Measurements from ENCODE around the gene CDH22. TPM values are rescaled to one million over a fixed set of nuclear protein-coding genes. Genes with fewer than 3 reads are reported as not detected.

Gene CDH22
- total and polyA plus RNA-seq, 4 experiments from 2014 or later, result not detected

- Histone ChIP-seq H3K36me3 (ENCODE audit: insufficient read depth, low read length) (no peaks in the 10 kb centered on the region), H3K4me3 (ENCODE audit: low read length in 2 of 2) (no peak overlapping the region), H3K4me1 (ENCODE audit: insufficient read depth, low read length) (no peaks in the 10 kb centered on the region), H3K27me3 (ENCODE audit: insufficient read depth, low read length) (peaks cover 4% of the 10 kb centered on the region), H3K27ac (ENCODE audit: low read depth, low read length) (no peak overlapping the region), H3K9me3 (ENCODE audit: control insufficient read depth in 1 of 2, low read length in 2 of 2) (no peaks in the 10 kb centered on the region)
- ChIA-PET CTCF (ENCODE audit: partially characterized antibody) (no interaction called here), POLR2A (ENCODE audit: partially characterized antibody) (no interaction called here)
- Mint-ChIP-seq H3K36me3 (no peaks in the 10 kb centered on the region), H3K27ac (peak overlapping the region in 1 of 7 donors; percentile 10), H3K9me3 (peaks cover 0 to 2% (median 0%) of the 10 kb centered on the region in 8 donors), H3K27me3 (peaks cover 27 to 28% of the 10 kb centered on the region in 2 donors), H3K4me1 (peaks cover 0 to 4% (median 0%) of the 10 kb centered on the region in 4 donors), H3K4me3 (no peak overlapping the region)
- DNase-seq, result no peak
- intact Hi-C loops (cut with micrococcal nuclease), result no loop called here
Observed at GRCh38 chr20:46259260-46259859, 48.9 kb downstream of the CDH22 start.

DNA sequence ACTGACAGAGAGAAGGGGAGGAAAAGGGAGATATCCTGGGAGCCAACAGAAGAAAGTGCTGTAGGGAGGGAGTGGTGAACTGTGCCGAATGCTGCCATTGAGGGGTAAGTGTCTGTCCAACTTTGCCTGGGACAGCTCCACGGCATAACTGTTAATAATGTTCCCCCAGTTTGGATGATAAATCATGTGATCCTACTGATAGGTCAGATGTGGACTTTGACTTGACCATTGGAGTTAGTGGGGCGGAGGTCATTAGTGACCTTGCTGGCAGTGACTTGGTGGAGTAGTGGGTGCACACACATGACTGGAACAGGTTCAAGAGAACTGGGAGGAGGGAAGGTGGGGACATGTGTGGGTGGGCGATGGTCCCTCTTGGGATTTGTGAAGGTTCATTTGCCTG lies 50.4 kb downstream of the CDH22 start:
- H3K27me3 Mint-ChIP-seq, result peaks cover 22 to 24% of the 10 kb centered on the region in 2 donors
- POLR2A ChIA-PET (ENCODE audit: partially characterized antibody), result no interaction called here
- Histone ChIP-seq H3K27ac (ENCODE audit: low read depth, low read length) (no peak overlapping the region), H3K4me1 (ENCODE audit: insufficient read depth, low read length) (no peaks in the 10 kb centered on the region), H3K36me3 (ENCODE audit: insufficient read depth, low read length) (no peaks in the 10 kb centered on the region), H3K4me3 (ENCODE audit: low read length in 2 of 2) (no peak overlapping the region), H3K27me3 (ENCODE audit: insufficient read depth, low read length) (peaks cover 11% of the 10 kb centered on the region), H3K9me3 (ENCODE audit: control insufficient read depth in 1 of 2, low read length in 2 of 2) (no peaks in the 10 kb centered on the region)
- H3K9me3 Mint-ChIP-seq, result peaks cover 0 to 2% (median 0%) of the 10 kb centered on the region in 8 donors
- intact Hi-C loops (cut with micrococcal nuclease), result no loop called here
- no peak for DNase-seq
- CTCF ChIA-PET (ENCODE audit: partially characterized antibody), result no interaction called here
- H3K4me3 Mint-ChIP-seq, result no peak overlapping the region
- no peak overlapping the region for H3K27ac Mint-ChIP-seq
- H3K4me1 Mint-ChIP-seq, result peaks cover 0 to 4% (median 0%) of the 10 kb centered on the region in 4 donors
- H3K36me3 Mint-ChIP-seq, result no peaks in the 10 kb centered on the region

DNA sequence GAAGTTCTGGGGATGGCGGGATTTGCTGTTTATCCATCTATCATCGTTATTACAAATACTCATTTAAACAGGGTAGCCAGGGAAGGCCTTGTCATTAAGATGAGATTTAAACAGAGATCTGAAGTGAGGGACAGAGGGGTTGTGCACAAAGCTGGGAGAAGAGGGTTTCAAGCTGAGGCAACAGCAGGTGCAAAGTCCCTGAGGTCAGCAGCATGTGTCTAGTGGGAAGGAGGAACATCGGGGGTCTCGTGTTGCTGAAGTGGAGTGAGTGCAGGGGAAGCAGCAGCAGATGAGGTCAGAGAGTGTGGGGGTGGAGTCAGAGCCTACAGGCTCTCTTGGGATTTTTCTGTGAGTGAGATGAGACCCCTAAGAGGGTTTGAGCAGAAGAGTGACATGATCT lies 52.0 kb downstream of the CDH22 start:
- H3K27ac Mint-ChIP-seq, result no peak overlapping the region
- Histone ChIP-seq H3K4me3 (ENCODE audit: low read length in 2 of 2) (no peak overlapping the region), H3K36me3 (ENCODE audit: insufficient read depth, low read length) (no peaks in the 10 kb centered on the region), H3K9me3 (ENCODE audit: control insufficient read depth in 1 of 2, low read length in 2 of 2) (no peaks in the 10 kb centered on the region), H3K4me1 (ENCODE audit: insufficient read depth, low read length) (no peaks in the 10 kb centered on the region), H3K27me3 (ENCODE audit: insufficient read depth, low read length) (peaks cover 23% of the 10 kb centered on the region), H3K27ac (ENCODE audit: low read depth, low read length) (no peak overlapping the region)
- peaks cover 32 to 35% of the 10 kb centered on the region in 2 donors for H3K27me3 Mint-ChIP-seq
- POLR2A ChIA-PET (ENCODE audit: partially characterized antibody), result no interaction called here
- DNase-seq, result no peak
- peaks cover 0 to 4% (median 0%) of the 10 kb centered on the region in 4 donors for H3K4me1 Mint-ChIP-seq
- H3K9me3 Mint-ChIP-seq, result peaks cover 0 to 2% (median 0%) of the 10 kb centered on the region in 8 donors
- H3K4me3 Mint-ChIP-seq, result no peak overlapping the region
- CTCF ChIA-PET (ENCODE audit: partially characterized antibody), result no interaction called here
- H3K36me3 Mint-ChIP-seq, result no peaks in the 10 kb centered on the region
- intact Hi-C loops (cut with micrococcal nuclease), result no loop called here

GRCh38 chr20:46255440-46256104 lies 52.7 kb downstream of the CDH22 start:
- Histone ChIP-seq H3K9me3 (ENCODE audit: control insufficient read depth in 1 of 2, low read length in 2 of 2) (no peaks in the 10 kb centered on the region), H3K4me3 (ENCODE audit: low read length in 2 of 2) (no peak overlapping the region), H3K27ac (ENCODE audit: low read depth, low read length) (no peak overlapping the region), H3K4me1 (ENCODE audit: insufficient read depth, low read length) (no peaks in the 10 kb centered on the region), H3K36me3 (ENCODE audit: insufficient read depth, low read length) (no peaks in the 10 kb centered on the region), H3K27me3 (ENCODE audit: insufficient read depth, low read length) (peaks cover 24% of the 10 kb centered on the region)
- ChIA-PET CTCF (ENCODE audit: partially characterized antibody) (no interaction called here), POLR2A (ENCODE audit: partially characterized antibody) (no interaction called here)
- peaks cover 34 to 35% of the 10 kb centered on the region in 2 donors for H3K27me3 Mint-ChIP-seq
- intact Hi-C loops (cut with micrococcal nuclease), result no loop called here
- H3K27ac Mint-ChIP-seq, result no peak overlapping the region
- H3K9me3 Mint-ChIP-seq, result peaks cover 0 to 2% (median 0%) of the 10 kb centered on the region in 8 donors
- DNase-seq, result peak in 3 of 5 donors; percentile 16 to 24 (median 22)
- no peaks in the 10 kb centered on the region for H3K36me3 Mint-ChIP-seq
- no peak overlapping the region for H3K4me3 Mint-ChIP-seq
- peaks cover 0 to 4% (median 0%) of the 10 kb centered on the region in 4 donors for H3K4me1 Mint-ChIP-seq

DNA sequence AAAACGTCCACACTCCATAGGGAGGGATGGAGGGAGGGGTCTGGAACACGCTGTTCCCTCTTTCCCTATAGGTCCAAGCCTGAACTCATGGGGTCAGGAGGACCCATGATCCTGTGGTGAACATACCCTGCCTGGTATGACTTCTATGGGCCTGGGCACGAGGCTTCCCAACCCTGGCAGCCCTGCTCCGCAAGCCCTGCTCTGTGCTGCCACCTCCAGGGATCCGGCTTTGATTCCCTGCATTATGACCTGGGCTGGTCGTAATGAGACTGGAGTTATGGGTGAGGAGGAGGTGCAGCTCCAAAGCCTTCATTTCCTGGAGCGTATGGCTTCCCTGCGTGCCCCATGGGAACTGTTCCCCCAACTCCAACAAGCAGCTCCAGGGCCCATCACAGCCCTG lies 54.9 kb downstream of the CDH22 start:
- no peak overlapping the region for H3K27ac ChIP-seq (ENCODE audit: low read depth, low read length)
- no peak overlapping the region for H3K4me3 ChIP-seq (ENCODE audit: low read length in 2 of 2)
- Mint-ChIP-seq H3K36me3 (no peaks in the 10 kb centered on the region), H3K9me3 (no peaks in the 10 kb centered on the region), H3K27ac (no peak overlapping the region), H3K4me3 (no peak overlapping the region), H3K4me1 (peaks cover 0 to 6% (median under 1%) of the 10 kb centered on the region in 4 donors), H3K27me3 (peaks cover 45 to 49% of the 10 kb centered on the region in 2 donors)
- H3K27me3 ChIP-seq (ENCODE audit: insufficient read depth, low read length), result peaks cover 39% of the 10 kb centered on the region
- no peak for DNase-seq
- intact Hi-C loops (cut with micrococcal nuclease), result no loop called here
- ChIA-PET CTCF (ENCODE audit: partially characterized antibody) (no interaction called here), POLR2A (ENCODE audit: partially characterized antibody) (no interaction called here)
- no peaks in the 10 kb centered on the region for H3K36me3 ChIP-seq (ENCODE audit: insufficient read depth, low read length)
- no peaks in the 10 kb centered on the region for H3K4me1 ChIP-seq (ENCODE audit: insufficient read depth, low read length)
- H3K9me3 ChIP-seq (ENCODE audit: control insufficient read depth in 1 of 2, low read length in 2 of 2), result no peaks in the 10 kb centered on the region

DNA sequence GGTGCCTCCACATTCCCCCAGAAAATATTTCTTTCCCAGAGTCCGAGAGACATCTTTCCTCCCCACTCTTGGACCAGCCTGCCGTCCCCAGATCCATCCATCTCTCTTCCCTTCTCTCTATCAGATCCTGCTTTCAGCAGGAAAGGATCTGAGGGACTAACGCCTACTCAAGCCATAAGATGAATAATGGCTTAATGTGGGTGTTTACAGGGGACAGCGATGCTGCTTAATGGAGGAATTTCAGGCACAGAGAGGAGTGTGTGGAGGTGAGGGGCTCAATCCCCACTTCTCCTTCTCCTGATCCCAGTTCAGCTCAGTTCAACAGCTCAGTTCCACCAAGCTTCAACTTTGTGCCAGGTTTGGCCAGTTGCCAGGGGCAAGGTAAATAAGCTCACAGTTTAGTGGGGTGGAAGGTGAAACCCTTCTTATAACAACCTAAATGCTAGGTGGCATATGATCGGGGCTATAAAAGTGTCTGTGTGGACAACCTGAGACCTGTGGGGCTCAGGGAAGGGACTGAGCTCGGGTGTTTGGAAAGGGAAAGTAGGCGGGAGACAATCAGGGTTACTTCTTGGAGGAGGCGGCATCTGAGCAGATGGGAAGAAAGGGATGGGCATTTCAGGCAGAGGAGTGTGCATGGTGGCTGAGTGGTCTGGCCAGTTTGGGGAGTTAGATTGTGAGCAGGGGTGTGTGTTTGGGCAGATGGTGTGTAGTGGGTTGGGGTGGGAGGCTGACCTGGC lies 55.8 kb downstream of the CDH22 start:
- Mint-ChIP-seq H3K36me3 (no peaks in the 10 kb centered on the region), H3K27me3 (peaks cover 50 to 52% of the 10 kb centered on the region in 2 donors), H3K9me3 (no peaks in the 10 kb centered on the region), H3K4me1 (peaks cover 0 to 6% (median under 1%) of the 10 kb centered on the region in 4 donors), H3K4me3 (no peak overlapping the region), H3K27ac (no peak overlapping the region)
- H3K4me3 ChIP-seq (ENCODE audit: low read length in 2 of 2), result no peak overlapping the region
- H3K36me3 ChIP-seq (ENCODE audit: insufficient read depth, low read length), result no peaks in the 10 kb centered on the region
- no peaks in the 10 kb centered on the region for H3K4me1 ChIP-seq (ENCODE audit: insufficient read depth, low read length)
- intact Hi-C loops (cut with micrococcal nuclease), result no loop called here
- no peak overlapping the region for H3K27ac ChIP-seq (ENCODE audit: low read depth, low read length)
- peaks cover 48% of the 10 kb centered on the region for H3K27me3 ChIP-seq (ENCODE audit: insufficient read depth, low read length)
- H3K9me3 ChIP-seq (ENCODE audit: control insufficient read depth in 1 of 2, low read length in 2 of 2), result no peaks in the 10 kb centered on the region
- DNase-seq, result no peak
- POLR2A ChIA-PET (ENCODE audit: partially characterized antibody), result no interaction called here
- CTCF ChIA-PET (ENCODE audit: partially characterized antibody), result no interaction called here

- no peaks in the 10 kb centered on the region for H3K36me3 ChIP-seq (ENCODE audit: insufficient read depth, low read length)
- no peak for DNase-seq
- CTCF ChIA-PET (ENCODE audit: partially characterized antibody), result no interaction called here
- peaks cover 6% of the 10 kb centered on the region for H3K4me1 ChIP-seq (ENCODE audit: insufficient read depth, low read length)
- intact Hi-C loops (cut with micrococcal nuclease), result no loop called here
- Mint-ChIP-seq H3K27ac (no peak overlapping the region), H3K4me3 (no peak overlapping the region), H3K9me3 (no peaks in the 10 kb centered on the region), H3K27me3 (peaks cover 62 to 63% of the 10 kb centered on the region in 2 donors), H3K36me3 (no peaks in the 10 kb centered on the region), H3K4me1 (peaks cover 0 to 13% (median under 1%) of the 10 kb centered on the region in 4 donors)
- H3K27me3 ChIP-seq (ENCODE audit: insufficient read depth, low read length), result peaks cover 60% of the 10 kb centered on the region
- H3K9me3 ChIP-seq (ENCODE audit: control insufficient read depth in 1 of 2, low read length in 2 of 2), result no peaks in the 10 kb centered on the region
- POLR2A ChIA-PET (ENCODE audit: partially characterized antibody), result no interaction called here
- H3K27ac ChIP-seq (ENCODE audit: low read depth, low read length), result no peak overlapping the region
- H3K4me3 ChIP-seq (ENCODE audit: low read length in 2 of 2), result no peak overlapping the region
Observed at GRCh38 chr20:46251211-46251673, 57.1 kb downstream of the CDH22 start.
